ENCODE measurements around the gene ADSS2.

Gene ADSS2

DNA sequence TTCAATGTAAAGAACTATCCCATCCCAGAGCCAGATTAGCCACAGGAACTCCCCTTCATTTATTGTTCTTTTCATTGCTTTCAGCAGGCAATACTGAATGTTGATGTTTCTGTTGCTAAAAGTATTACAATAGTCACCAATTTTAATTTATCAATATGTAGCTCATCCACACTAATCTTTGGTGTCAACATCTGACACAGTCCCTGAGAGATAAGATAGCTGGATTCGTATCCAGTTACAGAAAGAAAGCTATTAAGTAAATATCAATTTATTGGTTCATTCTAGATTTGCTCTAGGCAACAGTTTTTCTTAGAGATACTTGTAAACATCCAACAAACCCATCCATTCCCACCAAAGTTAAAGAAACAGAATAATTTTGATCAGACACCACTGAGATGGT, 4.7 kb downstream of the ADSS2 start:
- no peak for DNase-seq (ENCODE audit: low read depth in 4 of 4, low spot score in 1 of 4)

DNA sequence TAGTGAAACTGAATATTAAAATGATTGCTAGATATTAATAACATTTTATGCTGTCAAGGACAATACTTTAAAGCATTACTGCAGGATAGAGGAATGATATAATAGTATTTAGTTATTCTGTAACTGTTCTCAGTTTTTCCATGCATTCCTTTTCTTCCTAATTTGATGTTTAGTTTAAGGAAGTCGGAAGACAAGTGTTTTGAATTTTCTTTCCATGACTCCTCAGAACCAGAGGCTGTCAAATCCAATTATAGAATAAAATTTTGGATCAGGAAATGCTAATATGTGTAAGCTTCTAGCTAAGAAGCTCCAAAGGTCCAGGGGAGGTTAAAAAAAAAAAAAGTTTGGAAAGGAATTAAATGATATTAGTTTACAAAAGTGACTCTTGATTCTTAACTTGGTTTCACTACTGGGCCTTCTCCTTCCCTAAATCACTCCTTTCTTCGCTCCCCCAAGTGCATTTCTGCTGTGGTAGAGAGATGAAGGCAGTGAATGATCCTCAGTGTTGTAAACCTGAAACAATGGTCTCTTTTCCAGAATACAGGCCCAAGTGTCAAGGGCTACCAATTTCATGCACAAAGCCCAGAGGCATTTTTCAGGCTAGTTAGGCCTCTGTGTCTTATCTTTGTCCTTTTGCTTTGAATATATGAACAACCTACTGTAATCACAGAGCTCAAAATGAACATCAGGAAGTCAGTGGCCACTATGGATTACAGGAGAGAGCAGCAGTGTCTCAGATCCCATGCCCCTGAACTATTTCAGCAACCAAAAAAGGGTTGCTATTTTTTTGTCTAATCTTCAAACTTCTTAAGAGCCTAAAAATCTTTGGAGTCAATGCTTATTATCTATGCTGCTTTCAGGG, 6.2 kb downstream of the ADSS2 start:
- DNase-seq (ENCODE audit: low read depth in 4 of 4, low spot score in 1 of 4): no peak

DNA sequence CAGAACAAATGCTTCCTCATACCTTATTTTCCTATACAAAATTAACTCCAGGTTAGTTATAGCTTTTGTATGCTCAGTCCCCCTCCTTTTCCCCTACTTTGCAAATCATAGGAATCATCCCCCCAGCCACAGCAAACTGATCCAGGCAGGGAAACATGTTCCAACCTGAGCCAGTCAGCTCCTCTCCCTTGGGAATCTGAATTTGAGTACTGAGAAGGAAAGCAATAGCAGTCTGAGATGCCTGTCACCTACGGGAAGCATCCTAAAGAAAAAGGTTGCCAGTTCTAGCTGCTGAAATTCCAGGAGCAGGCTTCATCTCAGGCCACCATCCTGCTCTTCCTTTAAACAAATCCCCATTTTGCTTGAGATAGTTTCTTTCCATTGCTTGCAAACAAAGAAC, 6.9 kb downstream of the ADSS2 start:
- no peak for DNase-seq (ENCODE audit: low read depth in 4 of 4, low spot score in 1 of 4)

DNA sequence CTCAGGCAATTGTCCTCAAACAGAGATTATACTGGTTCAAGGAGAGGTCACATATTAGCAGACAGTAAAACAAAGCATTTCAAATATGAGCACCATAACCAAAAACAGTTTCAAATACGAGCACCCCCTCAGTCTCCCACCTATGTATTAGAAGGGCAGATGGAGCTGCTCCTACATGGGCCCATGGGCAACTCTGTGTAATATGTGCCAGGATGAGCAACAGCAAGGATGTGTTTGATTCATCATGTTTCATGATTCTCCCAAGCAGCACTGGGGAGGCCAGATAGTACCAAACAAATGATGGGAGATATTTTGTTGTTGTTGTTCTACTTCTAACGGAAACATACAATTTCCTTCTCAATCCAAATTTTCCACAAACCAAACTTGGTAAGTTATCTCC, 8.9 kb downstream of the ADSS2 start:
- DNase-seq (ENCODE audit: low read depth in 4 of 4, low spot score in 1 of 4): no peak

DNA sequence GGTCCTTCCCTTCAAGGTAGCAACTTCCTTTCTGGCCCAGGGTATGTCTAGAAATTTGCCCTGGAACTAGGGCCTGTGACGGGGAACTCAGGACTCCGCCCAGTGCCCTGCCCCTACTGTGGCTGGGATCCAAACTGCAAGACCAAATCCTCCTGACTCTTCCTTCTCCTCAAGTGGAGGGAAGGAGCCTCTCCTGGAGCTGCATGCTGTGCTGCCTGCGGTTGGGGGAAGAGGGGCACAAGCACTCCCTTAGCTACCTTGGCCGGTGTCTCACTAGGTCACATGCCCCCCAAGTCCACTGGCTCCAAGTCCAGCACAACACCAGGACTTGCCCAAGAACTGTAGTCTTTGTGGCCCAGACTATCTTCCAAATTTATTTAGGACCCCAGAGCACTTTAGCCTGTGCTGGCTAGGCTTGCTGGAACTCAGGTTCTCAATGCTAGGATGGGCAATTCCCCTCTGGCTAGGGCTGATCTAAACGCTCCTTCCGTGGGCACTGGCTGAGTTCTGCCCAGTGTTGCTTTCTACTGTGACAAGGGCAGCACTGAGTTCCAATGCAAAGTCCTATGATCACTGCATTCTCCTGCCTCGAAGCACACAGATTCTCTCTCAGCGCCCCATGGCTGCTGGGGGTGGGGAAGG, 12.2 kb downstream of the ADSS2 start:
- no peak for DNase-seq (ENCODE audit: low read depth in 4 of 4, low spot score in 1 of 4)

DNA sequence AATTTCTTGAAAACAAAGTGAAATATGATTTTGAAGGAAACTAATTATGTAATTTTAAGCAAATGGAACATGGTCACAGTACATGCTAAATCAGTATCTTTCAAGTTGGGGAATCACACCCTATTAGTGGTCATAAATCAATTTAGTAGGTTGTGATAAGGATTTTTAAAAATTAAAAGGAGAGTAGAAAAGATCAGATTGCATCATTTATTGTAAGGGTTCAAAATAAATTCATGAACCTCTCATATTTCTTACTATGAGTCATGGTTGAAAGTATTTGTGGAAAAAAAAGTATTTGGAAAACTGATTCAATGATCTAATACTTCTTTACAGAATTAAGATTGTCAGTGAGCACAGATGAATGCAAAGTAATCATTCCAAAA, 14.6 kb downstream of the ADSS2 start:
- DNase-seq (ENCODE audit: low read depth in 4 of 4, low spot score in 1 of 4): no peak

DNA sequence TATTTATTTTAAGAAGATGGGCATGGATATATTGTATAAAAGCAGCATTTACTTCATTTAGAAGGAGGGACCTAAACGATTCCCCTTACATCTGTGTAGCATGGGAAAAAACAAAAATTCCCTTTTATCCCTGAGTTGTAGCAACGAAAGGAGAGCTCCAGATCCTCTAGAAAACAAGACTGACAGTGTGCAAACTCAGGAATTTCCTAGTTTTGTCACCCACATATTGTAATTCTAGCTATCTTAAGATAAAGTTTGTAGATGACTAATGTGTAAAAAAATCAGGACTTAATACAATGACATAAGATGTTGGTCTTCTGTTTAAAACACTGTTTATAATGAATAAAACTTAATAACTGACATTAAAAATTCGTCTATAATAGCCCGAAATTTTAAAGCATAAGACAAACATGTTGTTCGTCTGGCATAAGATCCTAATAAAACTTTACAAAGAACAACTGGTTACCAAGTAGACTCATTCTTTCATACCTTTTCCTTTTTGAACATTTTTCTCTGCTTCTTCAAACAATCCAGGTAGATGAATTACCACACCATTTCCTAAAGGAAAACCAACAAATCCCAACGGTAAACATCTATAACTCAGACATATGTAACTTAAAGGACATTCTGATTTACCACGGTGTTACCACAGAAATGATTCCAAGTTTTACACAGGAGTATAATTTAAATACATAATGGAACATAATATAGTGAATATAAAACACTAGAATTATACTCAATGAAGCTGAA, 15.2 kb downstream of the ADSS2 start:
- no peak for DNase-seq (ENCODE audit: low read depth in 4 of 4, low spot score in 1 of 4)

DNA sequence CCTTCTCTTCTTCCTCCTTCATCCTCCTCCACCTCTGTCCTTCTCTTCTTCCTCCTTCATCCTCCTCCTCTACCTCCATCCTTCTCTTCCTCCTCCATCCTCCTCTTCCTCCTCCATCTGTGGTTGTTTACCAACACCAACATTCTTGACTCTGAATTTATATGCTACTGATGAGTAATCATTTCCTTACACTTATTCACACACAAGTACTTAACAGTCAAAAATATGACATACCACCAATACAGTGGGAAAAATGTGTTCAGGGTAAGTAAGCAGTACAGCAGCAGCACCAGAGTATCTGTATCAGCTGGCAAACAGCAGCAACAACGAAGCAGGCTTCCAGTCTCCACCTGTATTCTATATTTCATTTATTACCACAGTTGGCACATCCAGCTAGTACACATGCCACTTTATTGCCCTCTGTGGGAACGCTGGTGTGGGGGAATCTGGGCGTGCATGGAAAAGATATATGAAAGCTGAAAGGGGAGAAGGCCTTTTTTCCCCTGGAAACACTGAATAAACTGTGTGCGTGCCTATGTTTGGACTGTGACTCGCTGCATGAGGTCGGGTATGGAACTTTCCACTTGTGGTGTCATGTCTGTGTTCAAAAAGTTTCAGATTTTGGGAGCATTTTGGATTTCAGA, 16.0 kb downstream of the ADSS2 start:
- DNase-seq (ENCODE audit: low read depth in 4 of 4, low spot score in 1 of 4): no peak

DNA sequence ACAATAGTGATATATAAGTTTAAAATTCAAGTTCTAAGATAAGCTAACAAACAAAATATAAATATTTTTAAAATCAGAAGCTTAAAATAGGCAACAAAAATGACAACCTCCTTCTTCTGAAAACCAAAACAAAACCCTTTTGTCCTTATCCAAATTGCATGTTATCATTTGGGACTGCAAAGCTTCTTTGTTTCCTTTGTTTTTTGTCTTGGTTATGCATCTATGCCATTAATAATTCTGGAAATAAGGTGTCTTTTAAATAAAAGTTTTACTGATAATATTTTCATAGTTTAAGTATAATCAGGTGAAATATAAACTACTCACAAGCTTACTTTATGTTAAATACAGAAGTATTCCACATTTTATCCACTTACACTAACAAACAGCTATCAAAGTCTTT, 20.5 kb downstream of the ADSS2 start:
- no peak for DNase-seq (ENCODE audit: low read depth in 4 of 4, low spot score in 1 of 4)

DNA sequence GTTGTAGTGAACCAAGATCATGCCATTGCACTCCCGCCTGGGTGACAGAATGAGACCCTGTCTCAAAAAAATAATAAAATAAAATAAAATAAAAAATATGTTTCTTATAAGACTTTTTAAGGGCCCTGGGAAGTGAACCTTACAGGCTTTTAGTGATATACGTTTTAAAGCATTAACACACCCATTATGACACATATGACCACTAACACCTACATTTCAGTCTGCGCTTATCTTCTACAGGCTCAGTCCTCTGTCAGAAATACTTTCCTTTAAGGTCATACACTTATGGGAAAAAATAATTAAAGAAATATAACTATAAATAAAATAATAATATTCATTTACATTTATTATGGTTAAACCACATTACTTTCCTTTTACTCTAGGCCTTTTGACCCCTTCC, 21.9 kb downstream of the ADSS2 start:
- no peak for DNase-seq (ENCODE audit: low read depth in 4 of 4, low spot score in 1 of 4)

DNA sequence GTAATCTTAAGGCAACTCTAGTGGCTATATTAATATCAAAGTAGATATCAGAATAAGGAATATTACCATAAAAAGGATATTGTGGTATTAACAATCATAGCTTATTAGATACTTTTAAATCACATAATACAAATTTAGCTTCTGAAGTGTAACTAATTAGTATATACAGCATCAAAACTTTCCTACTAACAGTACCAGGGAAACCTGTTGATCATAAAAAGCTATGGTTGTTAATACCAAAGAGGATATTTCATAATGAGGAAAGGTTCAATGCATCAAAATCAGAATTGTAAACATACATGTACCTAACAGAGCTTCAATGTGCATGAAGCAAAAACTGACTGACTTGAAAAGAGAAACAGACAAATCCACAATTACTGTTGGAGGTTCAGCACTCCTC, 24.1 kb downstream of the ADSS2 start:
- no peak for DNase-seq (ENCODE audit: low read depth in 4 of 4, low spot score in 1 of 4)

DNA sequence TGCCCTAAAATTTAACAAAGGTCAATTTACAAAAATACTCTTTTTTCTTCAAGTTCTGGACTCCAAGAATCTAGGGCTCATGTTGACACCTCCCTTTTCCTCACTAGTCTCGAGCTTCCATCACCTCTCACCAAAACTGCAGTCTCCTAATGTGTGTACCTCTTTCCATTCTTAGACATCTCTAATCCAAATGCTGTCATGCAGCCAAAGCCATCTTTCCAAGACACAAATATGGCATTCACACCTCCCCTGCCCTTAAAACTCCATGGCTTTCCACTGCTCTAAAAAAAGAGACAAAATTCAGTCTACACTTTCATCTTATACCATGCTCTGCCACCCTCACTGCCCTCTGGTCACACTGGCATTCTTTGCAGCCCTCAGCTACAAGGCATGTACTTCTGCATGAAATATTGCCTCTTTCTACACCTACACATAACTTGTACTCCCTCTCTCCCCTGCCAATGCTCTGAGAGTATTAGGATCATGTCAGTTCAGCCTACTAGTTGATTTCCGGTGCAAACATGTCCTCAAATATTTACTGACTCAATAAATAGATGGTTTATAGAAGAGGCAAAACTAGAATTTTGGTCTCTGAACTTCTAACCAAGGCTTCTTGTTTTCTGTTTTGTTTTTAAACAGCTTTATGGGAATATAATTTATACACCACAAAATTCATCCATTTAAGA, 26.9 kb downstream of the ADSS2 start:
- no peak for DNase-seq (ENCODE audit: low read depth in 4 of 4, low spot score in 1 of 4)

DNA sequence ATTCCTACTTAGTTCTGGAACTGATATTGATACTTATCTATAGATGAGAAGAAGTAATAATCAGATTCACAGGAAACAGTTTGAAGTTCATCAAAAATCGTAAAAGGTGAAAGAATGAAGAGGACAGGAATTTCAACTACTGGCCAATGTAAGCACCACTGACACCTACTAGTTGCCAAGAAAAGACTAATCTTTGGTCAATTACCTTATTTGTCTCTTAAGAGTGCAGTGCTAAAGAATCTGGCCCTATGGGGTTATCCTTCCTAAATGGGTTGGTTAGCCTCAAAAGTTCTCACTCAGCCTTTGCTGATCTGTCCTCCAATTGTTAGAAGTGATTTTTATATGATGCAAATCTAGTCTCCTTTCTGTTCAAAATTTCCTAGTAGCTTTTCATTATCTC, 29.5 kb downstream of the ADSS2 start:
- no peak for DNase-seq (ENCODE audit: low read depth in 4 of 4, low spot score in 1 of 4)

DNA sequence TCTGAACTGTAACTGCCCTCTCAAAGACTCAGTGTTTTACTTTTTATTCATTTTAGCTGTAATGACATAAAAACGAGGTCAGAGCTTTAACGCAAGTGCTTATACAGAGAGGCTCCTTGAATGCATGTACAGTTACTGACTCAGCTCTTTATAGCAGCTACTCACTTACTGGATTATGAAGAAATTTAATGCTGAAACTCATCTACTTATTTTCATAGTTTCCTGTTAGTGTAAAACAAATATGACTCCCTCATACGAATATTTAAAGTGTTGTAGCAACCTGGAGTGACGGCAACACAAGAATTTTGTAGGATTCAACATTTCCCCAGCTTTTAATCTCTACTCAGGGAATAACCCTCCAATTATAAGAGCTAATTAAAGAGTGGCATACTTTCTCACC, 32.7 kb downstream of the ADSS2 start:
- no peak for DNase-seq (ENCODE audit: low read depth in 4 of 4, low spot score in 1 of 4)

DNA sequence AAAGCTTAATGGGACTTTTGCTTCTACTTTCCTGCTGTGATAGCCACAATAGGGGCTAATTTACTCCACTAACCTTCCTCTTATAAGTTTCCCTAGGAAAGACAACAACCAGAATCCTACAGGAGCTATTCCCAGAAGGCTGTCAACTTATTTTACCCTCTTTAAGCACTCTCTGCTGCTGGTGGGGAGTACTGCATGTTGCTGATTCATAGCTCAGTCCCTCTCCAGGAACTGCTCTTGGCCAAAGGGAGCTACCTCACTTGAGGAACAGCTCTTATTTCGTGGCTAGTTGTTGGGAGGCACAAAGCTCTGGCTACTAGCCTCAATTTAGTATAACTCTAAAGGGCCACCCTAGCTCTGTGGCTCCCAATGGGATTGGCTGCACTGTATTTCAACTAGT, 37.2 kb downstream of the ADSS2 start:
- DNase-seq (ENCODE audit: low read depth in 4 of 4, low spot score in 1 of 4): no peak

DNA sequence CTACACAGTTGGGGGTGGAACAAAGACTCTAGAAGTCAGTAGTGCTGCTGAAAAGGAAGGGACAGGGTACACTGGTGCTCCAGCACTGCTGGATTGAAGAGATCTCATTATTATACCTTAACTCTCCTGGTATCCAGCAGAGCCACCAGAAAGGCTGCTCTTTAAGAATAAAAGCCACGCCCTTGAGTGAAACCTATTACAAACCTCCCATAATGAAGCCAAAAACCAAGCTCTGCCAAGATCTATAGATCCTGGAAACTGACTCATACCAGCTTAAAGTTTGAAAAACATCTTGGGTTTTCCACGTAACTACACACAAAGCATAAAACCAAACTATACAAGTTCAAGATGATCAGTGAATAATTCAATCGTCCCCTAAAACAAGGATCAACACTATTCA, 38.0 kb downstream of the ADSS2 start:
- DNase-seq (ENCODE audit: low read depth in 4 of 4, low spot score in 1 of 4): no peak

DNA sequence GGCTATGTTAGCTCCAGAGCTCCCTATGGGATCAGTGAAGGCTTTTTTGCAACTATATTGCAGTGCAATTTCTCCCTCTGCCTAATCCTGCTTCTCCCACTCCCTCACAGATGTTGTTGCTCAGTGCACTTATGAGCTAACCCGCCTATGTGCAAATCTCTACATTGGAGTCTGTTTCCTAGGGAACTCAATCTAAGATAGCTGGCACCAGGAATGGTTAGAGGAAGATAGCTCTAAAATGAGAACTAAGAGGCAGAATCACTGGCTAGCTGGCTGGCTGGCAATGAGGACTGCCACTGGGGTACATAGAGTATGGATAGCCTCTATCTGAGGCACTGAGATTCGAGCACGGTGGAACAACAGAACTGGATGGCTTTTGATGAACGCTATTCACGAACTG, 39.5 kb downstream of the ADSS2 start:
- DNase-seq (ENCODE audit: low read depth in 4 of 4, low spot score in 1 of 4): no peak

DNA sequence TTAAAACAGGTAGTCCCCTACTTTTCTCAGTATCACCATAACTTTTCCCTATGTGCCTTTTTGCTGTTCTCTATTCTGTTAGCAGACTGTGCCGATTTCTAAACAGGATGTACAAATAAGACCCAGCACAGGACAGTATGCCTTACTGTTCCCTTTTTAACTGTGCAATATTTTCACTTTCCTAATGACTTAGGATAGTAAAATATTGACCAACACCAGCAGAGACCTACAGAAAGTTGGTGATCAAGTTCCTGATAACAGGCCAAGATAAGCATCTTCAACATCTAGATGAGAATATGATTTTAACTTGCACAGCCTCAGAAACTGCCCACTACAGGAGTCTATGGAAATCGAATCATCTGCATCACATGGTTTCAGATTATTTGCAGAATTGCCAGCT, 42.0 kb downstream of the ADSS2 start:
- no peak for DNase-seq (ENCODE audit: low read depth in 4 of 4, low spot score in 1 of 4)

DNA sequence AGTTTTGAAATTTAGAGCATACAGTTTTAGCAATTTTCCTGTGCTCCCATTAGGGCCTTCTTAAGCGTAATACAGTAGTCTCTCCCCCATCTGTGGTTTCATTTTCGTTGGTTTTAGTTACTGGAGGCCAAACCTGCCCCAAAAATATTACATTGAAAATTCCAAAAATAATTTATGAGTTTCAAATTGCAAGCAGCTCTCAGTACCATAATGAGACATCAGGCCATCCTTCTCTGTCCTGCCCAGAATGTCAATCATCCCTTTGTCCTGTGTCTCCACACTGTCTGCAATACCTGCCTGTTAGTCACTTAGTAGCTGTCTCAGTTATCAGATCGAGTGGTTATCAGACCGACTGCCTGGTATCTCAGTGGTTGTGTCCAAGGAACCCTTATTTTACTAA, 45.4 kb downstream of the ADSS2 start:
- DNase-seq (ENCODE audit: low read depth in 4 of 4, low spot score in 1 of 4): no peak

DNA sequence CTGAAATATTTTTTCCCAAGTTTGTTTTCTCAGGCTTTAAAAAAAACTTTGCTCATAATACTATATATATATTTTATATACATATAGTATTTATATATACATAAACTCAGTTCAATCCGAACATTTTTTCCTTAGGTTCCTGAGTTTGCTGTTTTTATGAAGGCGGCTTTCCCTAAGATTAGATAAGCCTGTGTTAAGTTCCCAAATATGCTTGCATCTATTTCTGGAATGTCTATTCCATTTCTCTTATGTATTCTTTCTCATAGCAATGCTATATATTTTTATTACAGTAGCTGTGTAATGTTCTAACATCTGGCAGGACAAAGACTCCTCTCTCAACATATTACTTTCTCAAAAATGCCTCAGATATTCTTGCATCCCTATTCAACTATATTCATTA, 45.9 kb downstream of the ADSS2 start:
- DNase-seq (ENCODE audit: low read depth in 4 of 4, low spot score in 1 of 4): no peak

DNA sequence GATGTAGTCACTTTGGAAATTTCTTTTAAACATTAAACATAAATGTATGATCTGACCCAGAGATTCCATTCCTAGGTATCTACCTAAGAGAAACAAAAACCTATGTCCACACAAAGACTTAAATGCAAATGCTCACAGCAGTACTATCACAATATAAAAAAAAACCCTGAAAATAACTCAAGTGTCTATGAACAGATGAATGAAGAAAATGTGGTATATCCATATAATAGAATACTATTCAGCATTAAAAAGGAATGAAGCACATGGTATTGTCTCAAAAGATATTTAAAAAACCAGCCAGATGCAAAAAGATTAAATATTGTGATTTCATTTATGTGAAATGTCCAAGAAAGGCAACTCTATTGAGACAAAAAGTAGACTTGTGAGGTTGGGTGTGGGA, 48.3 kb downstream of the ADSS2 start:
- DNase-seq (ENCODE audit: low read depth in 4 of 4, low spot score in 1 of 4): no peak

Measured in stimulated activated CD4-positive, alpha-beta T cell treated with anti-CD3 and anti-CD28 coated beads, Interleukin-1b, Interleukin-23, amount 100 ng/mL, for 24 hours (primary cell).